HEK293 (cell line): ENCODE results near the gene TNXB.

Experiments used
- BCL11B ChIP-seq: fragments of 450-650 bp; formaldehyde crosslinking; IDR thresholded peaks from 2 replicates; pipeline ENCODE4 v1.5.1; 2016; ENCODE audit warnings: low read depth, missing biosample characterization, missing genetic modification characterization
- HOXC10 ChIP-seq: sonication (generic); formaldehyde crosslinking; IDR thresholded peaks from 2 replicates; pipeline ENCODE4 v1.8.1; 2023; ENCODE audit warnings: mild to moderate bottlenecking, missing genetic modification reagents
- KLF10 ChIP-seq: fragments of 450-650 bp; IDR thresholded peaks from 2 replicates; pipeline ENCODE4 v1.5.1; 2018; ENCODE audit warnings: missing biosample characterization, mild to moderate bottlenecking, missing genetic modification characterization
- KLF7 ChIP-seq: fragments of 450-650 bp; formaldehyde crosslinking; IDR thresholded peaks from 2 replicates; pipeline ENCODE4 v1.5.1; 2016; ENCODE audit warnings: missing biosample characterization, missing genetic modification characterization, borderline replicate concordance
- MZF1 ChIP-seq: fragments of 450-650 bp; formaldehyde crosslinking; IDR thresholded peaks from 2 replicates; pipeline ENCODE4 v1.5.1; 2017; ENCODE audit warnings: missing biosample characterization, missing genetic modification characterization, borderline replicate concordance
- OVOL3 ChIP-seq: fragments of 450-650 bp; formaldehyde crosslinking; IDR thresholded peaks from 2 replicates; pipeline ENCODE4 v1.5.1; 2016; ENCODE audit warnings: missing biosample characterization, missing genetic modification characterization
- SCRT2 ChIP-seq: fragments of 450-650 bp; formaldehyde crosslinking; IDR thresholded peaks from 2 replicates; pipeline ENCODE4 v1.5.1; 2016; ENCODE audit warnings: missing biosample characterization, missing genetic modification characterization
- YY2 ChIP-seq: fragments of 450-650 bp; formaldehyde crosslinking; IDR thresholded peaks from 2 replicates; pipeline ENCODE4 v1.5.1; 2016; ENCODE audit warnings: missing biosample characterization, missing genetic modification characterization
- ZBTB48 ChIP-seq: fragments of 450-650 bp; formaldehyde crosslinking; IDR thresholded peaks from 2 replicates; pipeline ENCODE4 v1.5.1; 2016; ENCODE audit warnings: missing biosample characterization, missing genetic modification characterization
- ZFP41 ChIP-seq: fragments of 450-650 bp; formaldehyde crosslinking; IDR thresholded peaks from 2 replicates; pipeline ENCODE4 v1.5.1; 2016; ENCODE audit warnings: missing biosample characterization, missing genetic modification characterization, borderline replicate concordance
- ZNF114 ChIP-seq: fragments of 450-650 bp; formaldehyde crosslinking; IDR thresholded peaks from 2 replicates; pipeline ENCODE4 v1.5.0; 2017; ENCODE audit warnings: missing biosample characterization, missing genetic modification characterization
- ZNF140 ChIP-seq: fragments of 450-650 bp; formaldehyde crosslinking; IDR thresholded peaks from 2 replicates; pipeline ENCODE4 v1.5.1; 2016; ENCODE audit warnings: missing biosample characterization, missing genetic modification characterization
- ZNF155 ChIP-seq: fragments of 450-650 bp; formaldehyde crosslinking; IDR thresholded peaks from 2 replicates; pipeline ENCODE4 v1.5.1; 2016; ENCODE audit warnings: missing biosample characterization, missing genetic modification characterization
- ZNF157 ChIP-seq: fragments of 450-650 bp; formaldehyde crosslinking; IDR thresholded peaks from 2 replicates; pipeline ENCODE4 v1.5.1; 2016; ENCODE audit warnings: missing biosample characterization, missing genetic modification characterization
- ZNF16 ChIP-seq: fragments of 450-650 bp; formaldehyde crosslinking; IDR thresholded peaks from 2 replicates; pipeline ENCODE4 v1.5.1; 2016; ENCODE audit warnings: low read depth, missing biosample characterization, missing genetic modification characterization
- ZNF169 ChIP-seq: fragments of 450-650 bp; formaldehyde crosslinking; IDR thresholded peaks from 2 replicates; pipeline ENCODE4 v1.5.1; 2016; ENCODE audit warnings: missing biosample characterization, missing genetic modification characterization
- ZNF202 ChIP-seq: fragments of 450-650 bp; formaldehyde crosslinking; IDR thresholded peaks from 2 replicates; pipeline ENCODE4 v1.5.1; 2016; ENCODE audit warnings: missing biosample characterization, missing genetic modification characterization, borderline replicate concordance
- ZNF248 ChIP-seq: fragments of 450-650 bp; formaldehyde crosslinking; IDR thresholded peaks from 2 replicates; pipeline ENCODE4 v1.5.1; 2017; ENCODE audit warnings: missing biosample characterization, missing genetic modification characterization
- ZNF311 ChIP-seq: fragments of 450-650 bp; formaldehyde crosslinking; IDR thresholded peaks from 2 replicates; pipeline ENCODE4 v1.5.1; 2017; ENCODE audit warnings: missing biosample characterization, missing genetic modification characterization, borderline replicate concordance
- ZNF391 ChIP-seq: fragments of 450-650 bp; formaldehyde crosslinking; IDR thresholded peaks from 2 replicates; pipeline ENCODE4 v1.5.1; 2016; ENCODE audit warnings: low read depth, missing biosample characterization, missing genetic modification characterization, borderline replicate concordance
- ZNF544 ChIP-seq: fragments of 450-650 bp; formaldehyde crosslinking; IDR thresholded peaks from 2 replicates; pipeline ENCODE4 v1.5.0; 2017; ENCODE audit warnings: missing biosample characterization, missing genetic modification characterization
- ZNF555 ChIP-seq: fragments of 450-650 bp; formaldehyde crosslinking; conservative IDR thresholded peaks from 2 replicates; pipeline ENCODE4 v1.5.1; 2017; ENCODE audit warnings: missing biosample characterization, mild to moderate bottlenecking, missing genetic modification characterization, inconsistent platforms
- ZNF558 ChIP-seq: fragments of 450-650 bp; formaldehyde crosslinking; IDR thresholded peaks from 2 replicates; pipeline ENCODE4 v1.5.1; 2016; ENCODE audit warnings: missing biosample characterization, missing genetic modification characterization
- ZNF670 ChIP-seq: fragments of 450-650 bp; formaldehyde crosslinking; IDR thresholded peaks from 2 replicates; pipeline ENCODE4 v1.5.1; 2016; ENCODE audit warnings: missing biosample characterization, missing genetic modification characterization, low read depth
- ZNF791 ChIP-seq: fragments of 450-650 bp; formaldehyde crosslinking; IDR thresholded peaks from 2 replicates; pipeline ENCODE4 v1.5.1; 2016; ENCODE audit warnings: missing biosample characterization, missing genetic modification characterization
- ZNF843 ChIP-seq: fragments of 450-650 bp; formaldehyde crosslinking; IDR thresholded peaks from 2 replicates; pipeline ENCODE4 v1.5.1; 2016; ENCODE audit warnings: missing biosample characterization, missing genetic modification characterization
- TF ChIP-seq, protein P1 (sequence below): fragments of 450-650 bp; formaldehyde crosslinking; conservative IDR thresholded peaks from 2 replicates; pipeline ENCODE4 v1.5.1; 2016; ENCODE audit warnings: low read depth, missing biosample characterization, missing genetic modification characterization
- TF ChIP-seq, protein P2 (sequence below): fragments of 450-650 bp; formaldehyde crosslinking; IDR thresholded peaks from 2 replicates; pipeline ENCODE4 v1.5.1; 2017; ENCODE audit warnings: missing biosample characterization, missing genetic modification characterization
- TF ChIP-seq, protein P3 (sequence below): fragments of 450-650 bp; formaldehyde crosslinking; IDR thresholded peaks from 2 replicates; pipeline ENCODE4 v1.5.1; 2016; ENCODE audit warnings: missing biosample characterization, missing genetic modification characterization
- TF ChIP-seq, protein P4 (sequence below): fragments of 450-650 bp; formaldehyde crosslinking; IDR thresholded peaks from 2 replicates; pipeline ENCODE4 v1.5.1; 2016; ENCODE audit warnings: missing biosample characterization, missing genetic modification characterization

Gene TNXB

DNA sequence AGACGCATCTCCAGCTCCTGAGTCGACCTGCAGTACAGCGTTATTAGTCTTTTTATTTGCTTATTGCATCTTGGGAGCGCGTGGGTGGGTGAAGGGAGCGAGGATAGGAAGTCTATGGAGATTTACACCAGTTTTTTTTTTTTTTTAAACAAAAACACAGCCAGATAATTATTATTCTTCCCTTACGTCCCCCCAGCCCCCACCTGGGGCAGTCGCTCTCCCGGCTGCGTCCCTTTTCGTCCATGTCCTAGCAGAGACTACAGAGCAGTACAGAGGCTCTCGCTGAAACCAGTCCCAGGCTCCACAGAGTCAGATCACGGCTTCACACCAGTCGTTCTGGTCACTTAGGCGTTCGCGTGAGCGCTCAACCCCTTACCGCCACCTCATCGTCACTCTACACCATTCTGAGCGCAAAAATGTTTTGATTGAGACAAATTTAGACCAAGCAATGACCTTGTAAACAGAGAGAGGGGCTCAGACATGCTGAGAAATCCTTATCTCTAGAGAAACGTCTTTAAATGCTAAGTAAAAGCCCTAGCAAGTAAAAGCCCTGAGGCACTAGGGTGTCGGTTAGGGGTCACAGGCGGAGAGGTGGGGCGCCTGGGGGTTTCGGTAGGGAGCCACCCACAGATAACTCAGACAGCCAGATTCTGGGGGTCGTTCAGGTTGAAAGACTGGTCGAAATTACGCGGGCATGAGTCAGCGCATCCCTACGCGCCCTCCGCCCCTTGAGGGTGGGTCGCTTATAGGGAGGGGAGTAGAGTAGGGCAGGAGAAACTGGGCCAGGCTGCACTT, 43.8 kb upstream of the TNXB start (continued):
- TF ChIP-seq MZF1 (tag by site-specific recombination) (no peak), ZNF140 (tag by site-specific recombination) (no peak), OVOL3 (tag by site-specific recombination) (no peak), ZNF311 (tag by site-specific recombination) (no peak), BCL11B (tag by site-specific recombination) (0 out of 2 replicates have a peak, but pooled peaks have one; percentile 12), ZFP41 (tag by site-specific recombination) (no peak), ZNF843 (tag by site-specific recombination) (peak; percentile 50; the same call in 1 of the 2 replicates), ZNF114 (tag by site-specific recombination) (no peak), ZNF670 (no peak), ZNF169 (tag by site-specific recombination) (no peak), SCRT2 (tag by site-specific recombination) (no peak), ZNF791 (tag by site-specific recombination) (no peak), ZNF202 (tag by site-specific recombination) (no peak), ZNF555 (tag by site-specific recombination) (no peak), ZNF248 (no peak), ZNF16 (tag by site-specific recombination) (no peak), YY2 (no peak), ZNF544 (tag by site-specific recombination) (no peak), ZNF558 (tag by site-specific recombination) (no peak), KLF10 (tag by site-specific recombination) (peak; percentile 21; the same call in 1 of the 2 replicates), ZBTB48 (tag by site-specific recombination) (peak; percentile 96), ZNF391 (no peak), ZNF155 (tag by site-specific recombination) (no peak), KLF7 (tag by site-specific recombination) (0 out of 2 replicates have a peak, but pooled peaks have one; percentile 27), ZNF157 (tag by site-specific recombination) (no peak), HOXC10 (CRISPR knock-in tag) (no peak)
- TF ChIP-seq, protein P1, sequence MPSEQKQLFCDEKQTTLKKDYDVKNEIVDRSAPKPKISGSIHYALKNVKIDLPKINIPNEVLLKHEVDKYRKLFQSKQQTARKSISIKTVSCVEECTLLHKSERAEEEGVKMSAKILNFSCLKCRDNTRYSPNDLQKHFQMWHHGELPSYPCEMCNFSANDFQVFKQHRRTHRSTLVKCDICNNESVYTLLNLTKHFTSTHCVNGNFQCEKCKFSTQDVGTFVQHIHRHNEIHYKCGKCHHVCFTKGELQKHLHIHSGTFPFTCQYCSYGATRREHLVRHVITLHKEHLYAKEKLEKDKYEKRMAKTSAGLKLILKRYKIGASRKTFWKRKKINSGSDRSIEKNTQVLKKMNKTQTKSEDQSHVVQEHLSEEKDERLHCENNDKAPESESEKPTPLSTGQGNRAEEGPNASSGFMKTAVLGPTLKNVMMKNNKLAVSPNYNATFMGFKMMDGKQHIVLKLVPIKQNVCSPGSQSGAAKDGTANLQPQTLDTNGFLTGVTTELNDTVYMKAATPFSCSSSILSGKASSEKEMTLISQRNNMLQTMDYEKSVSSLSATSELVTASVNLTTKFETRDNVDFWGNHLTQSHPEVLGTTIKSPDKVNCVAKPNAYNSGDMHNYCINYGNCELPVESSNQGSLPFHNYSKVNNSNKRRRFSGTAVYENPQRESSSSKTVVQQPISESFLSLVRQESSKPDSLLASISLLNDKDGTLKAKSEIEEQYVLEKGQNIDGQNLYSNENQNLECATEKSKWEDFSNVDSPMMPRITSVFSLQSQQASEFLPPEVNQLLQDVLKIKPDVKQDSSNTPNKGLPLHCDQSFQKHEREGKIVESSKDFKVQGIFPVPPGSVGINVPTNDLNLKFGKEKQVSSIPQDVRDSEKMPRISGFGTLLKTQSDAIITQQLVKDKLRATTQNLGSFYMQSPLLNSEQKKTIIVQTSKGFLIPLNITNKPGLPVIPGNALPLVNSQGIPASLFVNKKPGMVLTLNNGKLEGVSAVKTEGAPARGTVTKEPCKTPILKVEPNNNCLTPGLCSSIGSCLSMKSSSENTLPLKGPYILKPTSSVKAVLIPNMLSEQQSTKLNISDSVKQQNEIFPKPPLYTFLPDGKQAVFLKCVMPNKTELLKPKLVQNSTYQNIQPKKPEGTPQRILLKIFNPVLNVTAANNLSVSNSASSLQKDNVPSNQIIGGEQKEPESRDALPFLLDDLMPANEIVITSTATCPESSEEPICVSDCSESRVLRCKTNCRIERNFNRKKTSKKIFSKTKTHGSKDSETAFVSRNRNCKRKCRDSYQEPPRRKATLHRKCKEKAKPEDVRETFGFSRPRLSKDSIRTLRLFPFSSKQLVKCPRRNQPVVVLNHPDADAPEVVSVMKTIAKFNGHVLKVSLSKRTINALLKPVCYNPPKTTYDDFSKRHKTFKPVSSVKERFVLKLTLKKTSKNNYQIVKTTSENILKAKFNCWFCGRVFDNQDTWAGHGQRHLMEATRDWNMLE (tag by site-specific recombination), result no peak
- TF ChIP-seq, protein P2, sequence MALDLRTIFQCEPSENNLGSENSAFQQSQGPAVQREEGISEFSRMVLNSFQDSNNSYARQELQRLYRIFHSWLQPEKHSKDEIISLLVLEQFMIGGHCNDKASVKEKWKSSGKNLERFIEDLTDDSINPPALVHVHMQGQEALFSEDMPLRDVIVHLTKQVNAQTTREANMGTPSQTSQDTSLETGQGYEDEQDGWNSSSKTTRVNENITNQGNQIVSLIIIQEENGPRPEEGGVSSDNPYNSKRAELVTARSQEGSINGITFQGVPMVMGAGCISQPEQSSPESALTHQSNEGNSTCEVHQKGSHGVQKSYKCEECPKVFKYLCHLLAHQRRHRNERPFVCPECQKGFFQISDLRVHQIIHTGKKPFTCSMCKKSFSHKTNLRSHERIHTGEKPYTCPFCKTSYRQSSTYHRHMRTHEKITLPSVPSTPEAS (tag by site-specific recombination), result no peak
- TF ChIP-seq, protein P3, sequence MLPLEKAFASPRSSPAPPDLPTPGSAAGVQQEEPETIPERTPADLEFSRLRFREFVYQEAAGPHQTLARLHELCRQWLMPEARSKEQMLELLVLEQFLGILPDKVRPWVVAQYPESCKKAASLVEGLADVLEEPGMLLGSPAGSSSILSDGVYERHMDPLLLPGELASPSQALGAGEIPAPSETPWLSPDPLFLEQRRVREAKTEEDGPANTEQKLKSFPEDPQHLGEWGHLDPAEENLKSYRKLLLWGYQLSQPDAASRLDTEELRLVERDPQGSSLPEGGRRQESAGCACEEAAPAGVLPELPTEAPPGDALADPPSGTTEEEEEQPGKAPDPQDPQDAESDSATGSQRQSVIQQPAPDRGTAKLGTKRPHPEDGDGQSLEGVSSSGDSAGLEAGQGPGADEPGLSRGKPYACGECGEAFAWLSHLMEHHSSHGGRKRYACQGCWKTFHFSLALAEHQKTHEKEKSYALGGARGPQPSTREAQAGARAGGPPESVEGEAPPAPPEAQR (tag by site-specific recombination), result no peak
- TF ChIP-seq, protein P4, sequence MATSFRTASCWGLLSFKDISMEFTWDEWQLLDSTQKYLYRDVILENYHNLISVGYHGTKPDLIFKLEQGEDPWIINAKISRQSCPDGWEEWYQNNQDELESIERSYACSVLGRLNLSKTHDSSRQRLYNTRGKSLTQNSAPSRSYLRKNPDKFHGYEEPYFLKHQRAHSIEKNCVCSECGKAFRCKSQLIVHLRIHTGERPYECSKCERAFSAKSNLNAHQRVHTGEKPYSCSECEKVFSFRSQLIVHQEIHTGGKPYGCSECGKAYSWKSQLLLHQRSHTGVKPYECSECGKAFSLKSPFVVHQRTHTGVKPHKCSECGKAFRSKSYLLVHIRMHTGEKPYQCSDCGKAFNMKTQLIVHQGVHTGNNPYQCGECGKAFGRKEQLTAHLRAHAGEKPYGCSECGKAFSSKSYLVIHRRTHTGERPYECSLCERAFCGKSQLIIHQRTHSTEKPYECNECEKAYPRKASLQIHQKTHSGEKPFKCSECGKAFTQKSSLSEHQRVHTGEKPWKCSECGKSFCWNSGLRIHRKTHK (tag by site-specific recombination), result no peak
